Skin of body (tissue), 2 donors: Measurements from ENCODE around the gene LEFTY2. TPM values are rescaled to one million over a fixed set of nuclear protein-coding genes. Genes with fewer than 3 reads are reported as not detected.
A peak's percentile ranks its signal among the peaks of the same experiment; 100 is the strongest.
"Not testable (repeated sequence)": the region's sequence is repeated elsewhere in the genome, so short reads cannot be mapped to it uniquely, and the experiment has no call there.

Source experiments
- DNase-seq: peaks from one replicate; lab custom pipeline; 2025; lab: John Stamatoyannopoulos, UW
- total RNA-seq: library from RNA; depleted of rRNA; stranded (reverse); fragments of >200 nt; gene quantifications from one replicate; pipeline ENCODE4 v1.2.3, GENCODE V29; 2014

LEFTY2 gene, protein sequence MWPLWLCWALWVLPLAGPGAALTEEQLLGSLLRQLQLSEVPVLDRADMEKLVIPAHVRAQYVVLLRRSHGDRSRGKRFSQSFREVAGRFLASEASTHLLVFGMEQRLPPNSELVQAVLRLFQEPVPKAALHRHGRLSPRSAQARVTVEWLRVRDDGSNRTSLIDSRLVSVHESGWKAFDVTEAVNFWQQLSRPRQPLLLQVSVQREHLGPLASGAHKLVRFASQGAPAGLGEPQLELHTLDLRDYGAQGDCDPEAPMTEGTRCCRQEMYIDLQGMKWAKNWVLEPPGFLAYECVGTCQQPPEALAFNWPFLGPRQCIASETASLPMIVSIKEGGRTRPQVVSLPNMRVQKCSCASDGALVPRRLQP
- total RNA-seq = 6.7 TPM

DNA sequence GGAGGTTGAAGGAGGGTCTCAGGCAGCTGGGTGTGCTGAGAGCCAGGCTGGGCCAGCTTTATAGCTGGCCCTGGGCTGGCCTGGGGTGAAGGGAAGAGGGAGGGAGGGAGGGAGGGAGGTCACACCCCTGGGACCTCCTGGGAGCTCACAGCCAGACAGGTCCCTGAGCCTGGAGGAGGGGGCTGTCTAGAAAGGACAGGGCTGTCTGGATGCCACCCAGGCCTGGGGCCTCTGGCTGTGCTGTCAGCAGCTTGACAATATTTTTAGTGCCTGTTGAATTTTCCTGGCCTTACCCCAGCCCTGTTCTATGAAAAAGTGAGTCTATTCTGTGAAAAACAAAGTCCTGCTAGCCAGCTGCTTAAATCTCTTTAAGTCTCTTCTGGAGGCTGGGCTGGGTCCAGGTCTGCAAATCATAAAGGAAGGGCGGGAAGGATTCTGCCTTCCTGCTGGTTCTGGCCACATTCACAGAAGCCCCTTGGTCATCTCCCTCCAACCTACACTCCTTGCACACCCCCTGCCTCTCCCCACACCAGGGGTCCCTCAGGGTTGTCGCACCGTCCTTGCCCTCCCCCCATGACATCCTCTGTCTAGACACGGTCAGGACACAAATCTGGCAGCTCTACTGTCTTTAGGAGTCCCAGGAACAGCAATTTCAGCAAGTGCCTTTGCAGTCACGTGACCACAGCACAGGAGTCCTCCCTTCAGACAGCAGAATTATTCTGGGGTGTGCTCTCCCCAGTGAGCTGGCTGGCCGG lies at the start of gene LEFTY2:
Gene LEFTY2 (minus strand): TSS at position 34 of the 755 bp plus-strand sequence. CDS start 80 bp downstream, outside the sequence.
- DNase-seq = peak; percentile 67

DNA sequence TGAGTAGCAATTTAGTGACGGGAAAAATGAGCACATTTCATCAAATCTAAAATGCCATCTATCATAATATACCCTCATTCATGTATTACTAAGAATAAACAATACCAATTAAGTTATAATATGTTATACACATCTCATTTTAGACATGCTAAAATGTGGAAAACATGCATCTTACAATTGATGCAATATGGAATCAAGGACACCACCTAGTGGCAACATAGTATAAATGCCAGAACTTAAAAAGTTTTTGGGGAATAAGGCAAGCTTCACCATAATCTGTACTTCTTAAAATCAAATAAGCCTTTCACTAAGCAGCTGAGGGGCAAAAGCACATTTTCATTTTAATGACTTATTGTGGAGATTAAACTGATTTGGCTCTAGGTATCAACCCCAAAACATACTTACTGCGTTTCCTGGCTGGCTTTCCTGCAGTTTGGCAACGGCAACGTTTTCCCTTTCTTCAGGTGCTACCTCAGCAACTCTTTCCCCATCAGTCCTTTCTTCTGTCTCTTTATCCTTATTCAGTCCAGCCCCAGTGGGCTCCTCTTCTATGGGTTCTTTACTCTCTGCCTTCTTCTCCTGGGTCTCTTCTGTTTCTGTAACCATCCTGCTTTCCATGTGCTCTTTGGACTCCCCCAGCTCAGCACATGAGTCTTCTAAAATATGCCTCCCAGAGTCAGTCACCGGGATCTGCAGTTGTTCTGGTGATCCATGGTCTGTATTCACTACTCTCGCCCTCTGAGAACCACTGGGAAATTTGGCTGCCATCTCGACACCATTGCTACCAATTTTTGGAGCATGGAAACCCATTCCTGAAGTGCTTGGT lies 46.7 kb upstream of the LEFTY2 start:
- DNase-seq = peak; percentile 40

DNA sequence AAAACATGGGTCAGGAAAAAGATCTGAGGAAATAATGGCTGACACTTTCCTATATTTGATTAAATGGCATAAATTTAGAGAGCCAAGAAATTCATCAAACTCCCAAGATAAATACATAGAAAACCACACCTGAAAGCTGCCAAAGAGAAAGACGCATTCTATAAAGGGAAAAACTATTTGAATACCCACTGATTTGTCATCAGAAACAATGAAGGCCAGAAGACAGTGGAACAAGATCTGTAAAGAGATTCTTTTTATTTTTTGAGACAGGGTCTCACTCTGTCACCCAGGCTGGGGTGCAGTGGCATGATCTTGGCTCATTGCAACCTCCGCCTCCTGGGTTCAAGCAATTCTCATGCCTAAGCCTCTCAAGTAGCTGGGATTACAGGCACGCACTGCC lies 40.7 kb upstream of the LEFTY2 start:
- DNase-seq = no peak

DNA sequence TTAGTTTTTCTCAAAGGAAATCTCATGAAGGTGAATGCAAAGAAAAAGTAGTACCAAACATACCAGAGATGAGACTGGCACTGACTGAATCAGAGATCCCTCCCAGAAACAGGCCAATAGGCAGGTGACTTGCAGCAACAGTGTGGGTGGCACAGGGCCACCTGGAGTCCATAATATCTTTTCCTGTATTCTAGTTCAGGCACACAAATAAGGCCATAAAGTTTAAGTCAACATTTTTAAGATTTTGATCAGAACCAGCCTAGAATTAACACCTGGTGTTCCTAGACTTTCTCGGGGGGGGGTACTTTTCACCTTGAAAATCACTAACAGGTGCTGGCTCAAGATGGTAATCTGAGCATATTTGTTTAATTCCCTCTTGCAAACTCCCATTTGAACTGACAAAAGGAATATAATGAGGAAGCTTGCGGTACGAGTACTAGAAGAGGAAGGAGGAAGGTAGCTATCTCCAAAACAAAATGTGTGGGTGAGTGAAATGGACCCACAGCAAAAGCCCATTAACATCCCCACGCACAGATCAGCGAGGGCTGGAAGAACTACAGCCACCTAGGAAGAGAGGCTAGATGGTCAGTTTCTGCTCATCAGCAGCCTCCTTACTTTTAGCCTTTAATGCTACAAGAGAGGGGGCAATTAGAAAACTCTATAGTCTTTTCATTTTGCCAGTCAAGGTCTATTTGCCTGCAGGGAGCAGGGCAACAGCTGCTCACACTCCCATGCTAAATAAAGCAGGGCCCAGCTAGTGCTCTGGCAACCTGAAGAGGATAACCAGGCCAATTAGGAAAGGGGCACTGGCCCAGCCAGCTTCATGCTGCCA lies 39.2 kb upstream of the LEFTY2 start:
- no peak for DNase-seq

DNA sequence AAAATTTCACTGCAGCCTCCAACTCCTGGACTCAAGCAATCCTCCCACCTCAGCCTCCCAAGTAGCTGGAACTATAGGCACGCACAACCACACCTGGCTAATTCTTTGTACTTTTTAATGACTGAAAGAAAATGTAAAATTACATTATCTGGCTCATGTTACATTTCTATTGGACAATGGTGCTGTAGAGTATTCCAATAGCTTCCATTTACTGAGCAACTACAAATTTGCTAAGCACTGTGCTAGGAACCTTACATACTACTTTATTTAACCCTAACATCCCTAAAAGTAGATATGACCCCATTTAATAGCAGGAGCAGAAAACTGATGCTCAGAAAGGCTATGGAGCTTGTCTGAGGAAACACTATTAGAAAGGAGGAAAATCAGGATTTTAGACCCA lies 38.4 kb upstream of the LEFTY2 start:
- no peak for DNase-seq

DNA sequence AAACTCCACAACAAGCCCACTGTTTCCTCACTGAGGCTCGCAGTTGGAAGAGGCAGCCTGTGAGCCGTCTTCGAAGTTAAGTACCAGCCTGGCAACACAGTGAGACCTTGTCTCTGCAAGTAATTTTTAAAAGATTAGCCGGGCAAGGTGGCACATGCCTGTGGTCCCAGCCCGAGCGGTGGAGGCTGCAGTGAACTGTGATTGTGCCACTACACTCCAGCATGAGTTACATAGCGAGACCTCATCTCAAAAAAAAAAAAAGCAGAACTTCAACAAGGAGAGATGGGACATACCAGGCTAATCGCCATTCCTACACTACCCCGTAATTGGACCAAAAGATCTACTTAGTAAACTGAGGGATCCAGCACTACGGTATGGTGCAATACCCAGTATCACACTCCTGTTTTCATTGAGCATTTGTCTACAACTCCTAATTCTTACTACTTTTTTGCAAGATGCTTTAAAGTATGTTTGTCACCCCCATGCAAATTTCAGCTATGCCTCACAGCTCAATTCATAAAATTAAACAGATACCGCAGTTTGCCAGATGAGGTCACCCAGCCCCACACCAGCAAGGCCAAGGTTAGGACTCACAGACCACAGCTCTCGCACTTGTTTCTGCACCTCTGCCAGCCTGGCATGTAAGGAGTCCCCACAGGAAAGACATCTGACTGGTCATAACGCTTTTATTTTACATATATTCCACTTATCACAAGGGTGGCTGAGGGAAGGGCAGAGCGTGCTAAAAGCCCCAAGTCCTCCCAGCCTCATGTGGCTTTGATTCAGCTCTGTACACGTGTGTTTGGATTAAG lies 37.1 kb upstream of the LEFTY2 start:
- DNase-seq = no peak

DNA sequence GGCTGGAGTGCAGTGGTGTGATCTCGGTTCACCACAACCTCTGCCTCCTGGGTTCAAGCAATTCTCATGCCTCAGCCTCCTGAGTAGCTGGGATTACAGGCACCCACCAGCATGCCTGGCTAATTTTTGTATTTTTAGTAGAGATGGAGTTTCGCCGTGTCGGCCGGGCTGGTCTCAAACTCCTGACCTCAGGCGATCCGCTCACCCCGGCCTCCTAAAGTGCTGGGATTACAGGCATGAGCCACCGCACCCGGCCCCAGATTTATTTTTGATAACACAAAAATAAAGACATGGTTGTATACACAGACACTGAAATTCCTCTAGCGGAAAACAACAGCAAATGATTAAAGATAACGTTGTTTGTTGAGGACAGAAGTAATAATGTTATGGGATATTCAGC lies 34.1 kb upstream of the LEFTY2 start:
- not testable (repeated sequence) for DNase-seq

DNA sequence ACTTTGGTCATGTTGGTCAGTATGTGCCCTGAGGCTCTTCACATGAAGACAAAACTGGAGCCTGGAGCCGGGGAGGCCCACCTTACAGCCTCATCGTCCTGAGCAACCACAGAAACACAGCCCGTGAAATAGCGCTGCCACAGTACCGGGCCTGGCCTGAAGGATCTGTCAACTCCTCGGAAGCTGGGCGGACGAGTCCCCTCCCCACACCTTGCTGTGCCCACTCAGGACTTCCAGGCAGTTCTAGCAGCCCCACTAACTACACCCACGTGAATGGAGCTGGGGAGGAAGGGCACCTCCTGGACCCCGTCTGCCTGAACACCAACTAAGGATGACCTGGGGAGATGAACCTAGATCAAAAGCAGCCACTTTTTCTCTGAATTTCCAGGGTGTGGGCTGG lies 33.4 kb upstream of the LEFTY2 start:
- no peak for DNase-seq

DNA sequence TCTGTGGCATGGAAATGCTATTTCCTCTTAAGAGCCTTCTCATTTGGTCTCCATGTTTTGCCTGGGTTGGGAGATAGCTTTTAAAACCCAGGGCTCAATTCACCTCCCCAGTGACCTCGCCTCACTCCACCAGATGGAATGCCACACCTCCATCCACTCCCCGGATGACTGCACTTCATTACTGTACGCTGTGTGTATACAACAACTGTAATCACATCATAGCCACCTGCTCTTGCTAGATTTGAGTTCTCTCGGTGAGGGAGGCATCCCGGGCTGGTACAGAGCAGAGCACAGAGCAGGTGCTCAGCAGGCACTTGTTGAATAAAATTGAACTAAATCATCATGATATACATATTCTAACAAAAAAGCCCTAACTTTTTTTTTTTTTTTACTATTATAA lies 32.1 kb upstream of the LEFTY2 start:
- DNase-seq = no peak

DNA sequence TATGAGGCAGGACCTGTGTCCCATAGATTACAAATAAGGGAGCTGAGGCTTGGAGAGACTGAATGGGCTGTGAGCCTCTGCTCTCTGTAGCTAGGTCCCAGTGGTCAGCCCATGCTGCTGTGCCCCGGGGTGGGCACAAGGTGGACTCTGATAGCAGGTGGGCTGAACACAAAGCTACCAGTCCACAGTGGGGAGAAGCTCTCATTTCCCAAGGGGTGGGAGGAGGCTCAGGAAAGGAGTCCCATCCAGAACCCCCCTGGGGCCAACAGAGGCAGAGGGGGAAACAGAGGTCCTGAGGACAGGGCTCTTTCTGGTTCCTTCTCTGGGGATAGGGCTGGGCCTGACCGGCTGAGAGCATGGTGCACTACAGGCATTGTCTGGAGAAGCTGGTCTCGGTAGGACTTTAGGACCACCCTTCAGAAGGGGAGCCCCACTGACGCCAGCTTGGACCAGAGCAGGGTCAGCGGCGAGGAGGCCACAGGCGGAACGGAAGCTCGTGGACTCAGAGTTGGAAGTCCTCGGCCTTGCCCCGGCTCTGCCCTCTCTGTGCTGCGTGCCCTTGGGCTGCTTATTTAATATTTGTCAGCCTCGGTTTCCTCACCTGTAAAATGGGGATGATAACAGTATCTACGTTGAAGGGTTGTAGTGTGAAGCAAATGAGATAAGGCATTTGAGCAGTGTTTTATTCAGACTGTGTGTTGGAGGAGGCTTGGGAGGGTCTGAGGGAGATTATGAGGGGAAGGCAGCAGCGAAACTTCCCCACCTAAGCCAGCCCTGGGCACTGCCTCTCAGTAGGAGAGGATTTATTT lies 31.5 kb upstream of the LEFTY2 start:
- no peak for DNase-seq

DNA sequence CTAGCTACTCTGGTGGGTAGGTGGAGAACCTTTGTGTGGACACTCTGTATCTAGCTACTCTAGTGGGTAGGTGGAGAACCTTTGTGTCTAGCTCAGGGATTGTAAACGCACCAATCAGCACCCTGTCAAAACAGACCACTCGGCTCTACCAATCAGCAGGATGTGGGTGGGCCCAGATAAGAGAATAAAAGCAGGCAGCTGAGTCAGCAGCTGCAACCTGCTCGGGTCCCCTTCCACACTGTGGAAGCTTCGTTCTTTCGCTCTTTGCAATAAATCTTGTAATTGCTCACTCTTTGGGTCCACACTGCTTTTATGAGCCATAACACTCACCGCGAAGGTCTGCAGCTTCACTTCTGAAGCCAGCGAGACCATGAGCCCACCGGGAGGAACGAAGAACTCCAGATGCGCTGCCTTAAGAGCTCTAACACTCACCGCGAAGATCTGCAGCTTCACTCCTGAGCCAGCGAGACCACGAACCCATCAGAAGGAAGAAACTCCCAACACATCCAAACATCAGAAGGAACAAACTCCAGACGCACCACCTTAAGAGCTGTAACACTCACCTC lies 29.7 kb upstream of the LEFTY2 start:
- DNase-seq = not testable (repeated sequence)

DNA sequence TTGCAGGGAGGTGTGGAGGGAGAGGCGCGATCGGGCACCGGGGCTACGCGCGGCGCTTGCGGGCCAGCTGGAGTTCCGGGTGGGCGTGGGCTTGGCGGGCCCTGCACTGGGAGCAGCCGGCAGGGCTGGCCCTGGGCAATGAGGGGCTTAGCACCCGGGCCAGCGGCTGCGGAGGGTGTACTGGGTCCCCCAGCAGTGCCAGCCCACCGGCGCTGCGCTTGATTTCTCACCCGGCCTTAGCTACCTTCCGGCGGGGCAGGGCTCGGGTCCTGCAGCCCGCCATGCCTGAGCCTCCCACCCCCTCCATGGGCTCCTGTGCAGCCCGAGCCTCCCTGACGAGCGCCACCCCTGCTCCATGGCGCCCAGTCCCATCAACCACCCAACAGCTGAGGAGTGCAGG lies 28.7 kb upstream of the LEFTY2 start:
- DNase-seq = not testable (repeated sequence)

DNA sequence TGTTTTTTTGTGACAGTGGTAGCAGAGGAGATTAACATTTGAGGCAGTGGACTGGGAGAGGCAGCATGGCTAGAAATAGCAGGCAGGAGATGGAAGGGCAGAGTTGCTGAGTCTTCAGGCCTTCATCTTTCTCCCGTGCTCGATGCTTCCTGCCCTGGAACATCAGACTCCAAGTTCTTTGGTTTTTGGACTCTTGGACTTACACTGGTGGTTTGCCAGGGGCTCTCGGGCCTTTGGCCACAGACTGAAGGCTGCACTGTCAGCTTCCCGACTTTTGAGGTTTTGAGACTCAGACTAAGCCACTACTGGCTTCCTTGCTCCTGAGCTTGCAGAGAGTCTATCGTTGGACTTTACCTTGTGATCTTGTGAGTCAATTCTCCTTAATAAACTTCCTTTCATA lies 24.2 kb upstream of the LEFTY2 start:
- DNase-seq = no peak

DNA sequence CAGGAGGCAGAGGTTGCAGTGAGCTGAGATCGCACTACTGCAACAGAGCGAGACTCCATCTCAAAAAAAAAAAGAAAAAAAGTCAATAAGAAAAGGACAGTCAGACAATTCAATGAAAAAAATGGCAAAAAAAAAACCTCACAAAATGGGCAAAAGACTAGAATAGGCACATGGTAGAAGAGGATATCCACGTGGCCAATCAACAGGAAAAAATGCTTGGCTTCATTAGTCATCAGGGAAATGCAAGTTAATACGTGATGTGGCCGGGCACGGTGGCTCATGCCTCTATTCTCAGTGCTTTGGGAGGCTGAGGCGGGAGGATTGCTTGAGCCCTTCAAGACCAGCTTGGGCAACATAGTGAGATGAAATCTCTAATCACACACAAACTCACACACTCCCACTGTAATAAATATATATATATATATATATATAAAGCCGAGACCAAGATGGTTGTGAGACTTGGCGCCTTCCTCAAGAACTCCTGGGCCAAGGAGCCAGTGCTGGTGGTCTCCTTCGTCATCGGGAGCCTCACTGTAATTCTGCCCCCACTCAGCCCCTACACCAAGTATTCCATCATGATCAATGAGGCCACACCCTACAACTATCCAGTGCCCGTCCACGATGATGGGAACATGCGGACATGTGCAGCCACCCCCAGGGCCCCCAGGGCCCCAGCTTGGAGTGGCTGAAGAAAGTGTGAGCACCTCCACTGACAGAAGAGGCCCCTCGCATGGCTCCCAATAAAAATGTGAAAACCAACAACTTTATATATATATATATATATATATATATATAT lies 22.9 kb upstream of the LEFTY2 start:
- DNase-seq = no peak

DNA sequence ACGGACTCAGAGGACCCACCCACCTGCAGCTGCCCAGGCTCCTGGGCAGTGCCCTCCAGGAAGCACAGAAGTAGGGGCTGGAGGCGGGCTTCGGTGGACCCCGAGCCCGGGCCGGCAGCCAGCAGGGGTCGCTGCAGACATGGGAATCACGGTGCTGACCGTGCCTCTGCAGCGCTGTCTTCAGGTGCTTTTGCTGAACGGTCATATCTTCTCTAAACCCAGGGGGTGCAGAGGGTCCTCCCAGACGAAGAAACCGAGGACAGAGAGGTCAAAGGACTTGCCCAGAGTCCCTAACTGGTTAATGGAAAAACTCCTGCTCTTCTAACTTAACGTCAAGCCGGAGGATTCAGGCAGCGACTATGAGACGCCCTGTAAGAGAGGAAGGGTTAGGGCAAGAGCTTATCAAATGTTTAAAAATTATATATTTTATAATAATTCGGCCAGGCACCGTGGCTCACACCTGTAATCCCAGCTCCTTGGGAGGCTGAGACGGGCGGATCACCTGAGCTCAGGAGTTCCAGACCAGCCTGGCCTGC lies 21.5 kb upstream of the LEFTY2 start:
- no peak for DNase-seq

DNA sequence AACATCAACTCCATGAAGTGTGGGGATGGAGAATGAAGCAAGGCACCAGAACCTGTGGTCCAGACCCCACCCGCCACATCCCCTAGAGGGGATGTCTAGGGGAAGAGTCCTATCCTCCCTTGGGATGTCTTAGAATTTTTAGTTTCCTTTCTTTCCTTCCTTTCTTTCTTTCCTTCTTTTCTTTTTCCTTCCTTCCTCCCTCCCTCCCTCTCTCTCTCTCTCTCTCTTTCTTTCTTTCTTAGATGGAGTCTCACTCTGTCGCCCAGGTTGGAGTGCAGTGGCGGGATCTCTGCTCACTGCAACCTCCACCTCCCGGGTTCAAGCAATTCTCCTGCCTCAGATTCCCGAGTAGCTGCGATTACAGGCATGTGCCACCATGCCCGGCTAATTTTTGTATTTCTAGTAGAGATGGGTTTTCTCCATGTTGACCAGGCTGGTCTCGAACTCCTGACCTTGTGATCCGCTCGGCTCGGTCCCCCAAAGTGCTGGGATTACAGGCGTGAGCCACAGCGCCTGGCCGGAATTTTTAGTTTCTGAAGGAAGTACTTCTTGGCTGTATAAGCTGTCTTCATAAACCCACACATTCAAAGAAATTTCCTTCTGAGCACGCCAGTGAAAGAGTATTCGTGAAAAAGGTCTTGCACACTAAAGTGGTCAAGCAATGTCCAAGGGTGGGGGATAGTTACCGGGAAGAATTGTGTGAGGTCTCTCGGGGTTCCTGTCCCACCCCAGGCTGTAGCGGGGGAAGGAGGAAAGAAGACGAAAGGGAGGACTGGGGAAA lies 20.8 kb upstream of the LEFTY2 start:
- DNase-seq = no peak

DNA sequence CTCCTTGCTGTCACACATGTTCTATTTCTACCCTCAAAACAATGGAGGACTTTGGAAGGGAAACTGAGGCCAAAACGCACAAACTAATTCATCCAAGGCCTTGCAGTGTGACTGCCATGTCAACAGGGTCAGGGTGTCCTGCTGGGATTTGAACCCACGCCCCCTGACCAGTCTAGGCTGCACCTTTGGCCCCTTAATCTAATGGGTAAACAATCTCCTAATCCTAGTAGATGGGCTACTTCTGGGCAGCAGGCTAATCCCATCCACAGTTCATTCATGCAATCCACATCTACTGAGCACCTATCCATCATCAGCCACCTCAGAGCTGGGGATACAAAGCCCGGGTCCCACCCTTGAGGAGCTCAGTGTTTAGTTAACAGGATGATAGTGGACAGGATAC lies 17.0 kb upstream of the LEFTY2 start:
- no peak for DNase-seq
